GM18502 (cell line): Measurements from ENCODE around the gene CST1.
"Not testable (repeated sequence)": the region's sequence is repeated elsewhere in the genome, so short reads cannot be mapped to it uniquely, and the experiment has no call there.

Source experiments
- ATAC-seq: cut with Tn5 transposase; IDR thresholded peaks from one replicate; pipeline ENCODE4 v1.9.1; 2021; ENCODE audit warnings: mild to moderate bottlenecking; ENCODE audit not compliant: unreplicated experiment, poor library complexity

Gene CST1, protein sequence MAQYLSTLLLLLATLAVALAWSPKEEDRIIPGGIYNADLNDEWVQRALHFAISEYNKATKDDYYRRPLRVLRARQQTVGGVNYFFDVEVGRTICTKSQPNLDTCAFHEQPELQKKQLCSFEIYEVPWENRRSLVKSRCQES

GRCh38 chr20:23750786-23751185 lies at the start of gene CST1:
TSS of gene CST1 (minus strand) at chr20:23750935. CDS start at chr20:23750866, 69 bp downstream.
- ATAC-seq, result not testable (repeated sequence)

GRCh38 chr20:23799216-23799847 lies 48.6 kb upstream of the CST1 start:
- peak; percentile 87 for ATAC-seq

DNA sequence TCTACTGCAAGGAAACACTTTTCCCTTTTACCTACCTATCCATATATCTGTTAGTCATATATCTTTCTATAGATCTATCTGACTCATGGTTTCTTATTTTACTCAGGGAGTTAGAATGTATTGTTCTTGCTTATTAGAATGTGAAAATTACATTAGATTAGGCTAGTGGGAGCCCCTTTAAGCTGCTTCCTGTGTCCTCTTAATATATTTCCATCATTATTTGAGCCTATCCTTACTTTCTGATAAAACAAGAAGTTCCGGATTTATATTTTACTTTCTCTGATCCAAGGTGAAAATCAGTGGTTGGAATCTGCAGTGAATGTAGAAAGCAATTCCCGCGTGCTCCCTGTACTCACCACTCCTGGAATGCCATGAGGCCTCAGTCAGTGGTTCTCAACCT lies 44.8 kb upstream of the CST1 start:
- ATAC-seq, result no peak

DNA sequence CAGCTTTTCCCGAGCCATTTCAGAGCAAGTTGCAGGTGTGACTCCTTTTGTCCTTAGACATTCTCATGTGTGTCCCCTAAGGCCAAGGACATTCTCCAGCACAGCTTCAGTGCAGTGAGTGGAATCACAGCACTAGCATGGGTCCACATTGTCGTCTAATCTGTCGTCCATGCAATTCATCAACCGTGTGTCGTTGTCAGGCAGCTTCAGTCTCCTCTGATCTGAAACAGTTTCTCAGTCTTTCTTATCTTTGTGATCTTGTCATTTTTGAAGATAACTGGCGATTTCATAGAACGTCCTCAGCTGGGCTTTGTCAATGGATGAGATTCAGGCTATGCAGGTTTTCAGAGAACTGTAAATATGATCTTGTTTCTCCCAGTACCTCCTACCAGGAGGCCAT lies 44.1 kb upstream of the CST1 start:
- ATAC-seq, result no peak

- ATAC-seq, result no peak
Observed at GRCh38 chr20:23794065-23794464, 43.3 kb upstream of the CST1 start.

GRCh38 chr20:23783447-23783846 lies 32.7 kb upstream of the CST1 start:
- no peak for ATAC-seq

GRCh38 chr20:23782366-23782983 lies 31.7 kb upstream of the CST1 start:
- ATAC-seq, result no peak

DNA sequence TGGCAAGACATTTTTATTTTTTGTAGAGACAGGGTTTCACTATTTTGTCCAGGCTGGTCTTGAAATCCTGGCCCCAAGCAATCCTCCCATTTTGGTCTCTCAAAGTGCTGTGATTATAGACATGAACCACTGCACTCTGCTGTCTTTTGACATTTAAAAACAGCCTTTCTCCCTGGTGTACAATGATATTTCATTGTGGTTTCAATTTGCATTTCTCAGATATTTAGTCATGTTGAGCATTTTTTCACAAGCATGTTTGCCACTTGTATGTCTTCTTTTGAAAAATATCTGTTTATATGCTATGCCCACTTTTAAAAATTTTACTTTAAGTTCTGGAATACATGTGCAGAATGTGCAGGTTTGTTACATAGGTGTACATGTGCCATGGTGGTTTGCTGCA lies 27.9 kb upstream of the CST1 start:
- not testable (repeated sequence) for ATAC-seq

- not testable (repeated sequence) for ATAC-seq
Observed at GRCh38 chr20:23777380-23777779, 26.6 kb upstream of the CST1 start.

GRCh38 chr20:23776067-23776771 lies 25.5 kb upstream of the CST1 start:
- ATAC-seq, result no peak

GRCh38 chr20:23774081-23774480 lies 23.3 kb upstream of the CST1 start:
- no peak for ATAC-seq

GRCh38 chr20:23773579-23773978 lies 22.8 kb upstream of the CST1 start:
- no peak for ATAC-seq

DNA sequence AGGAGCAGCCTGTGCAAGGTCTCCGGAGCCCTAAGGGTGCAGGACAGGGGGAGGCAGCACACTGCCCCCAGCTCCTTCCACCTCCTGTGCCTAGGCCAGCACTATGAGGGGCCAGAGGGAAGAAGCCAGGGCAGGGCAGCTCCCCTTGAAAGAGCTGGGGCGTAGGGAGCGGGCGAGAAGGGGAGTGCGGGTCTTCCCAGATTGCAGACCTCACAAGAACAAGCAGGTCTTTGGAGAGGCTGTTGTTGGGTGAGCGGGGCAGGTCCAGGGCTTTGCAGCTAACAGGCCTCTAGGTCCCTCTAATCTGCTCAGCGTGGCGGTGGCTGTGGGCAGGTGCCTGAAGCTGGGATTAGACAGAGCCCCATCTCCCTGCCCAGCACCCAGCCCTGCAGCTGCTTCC lies 22.4 kb upstream of the CST1 start:
- ATAC-seq, result no peak

- no peak for ATAC-seq
Observed at GRCh38 chr20:23772074-23772473, 21.3 kb upstream of the CST1 start.

DNA sequence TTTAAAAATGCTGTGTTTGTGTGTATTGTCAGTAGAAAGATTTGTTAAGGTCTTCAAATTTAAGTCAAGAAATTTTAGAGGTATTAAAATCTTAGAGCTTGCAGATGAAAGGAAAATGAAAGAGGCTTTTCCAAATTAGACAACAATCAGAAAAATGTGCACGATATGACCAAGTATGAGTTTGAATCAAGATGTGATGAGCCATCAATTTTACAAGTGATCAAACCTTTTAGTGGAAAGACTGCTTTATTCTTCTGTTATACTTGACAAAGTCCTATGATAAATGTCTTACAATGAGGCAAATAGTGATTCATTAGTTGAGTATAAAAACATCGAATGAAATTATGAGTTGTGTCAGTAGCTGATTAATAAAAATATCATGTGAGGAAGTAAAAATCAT lies 19.6 kb upstream of the CST1 start:
- ATAC-seq, result no peak

GRCh38 chr20:23768520-23768919 lies 17.8 kb upstream of the CST1 start:
- ATAC-seq, result not testable (repeated sequence)

DNA sequence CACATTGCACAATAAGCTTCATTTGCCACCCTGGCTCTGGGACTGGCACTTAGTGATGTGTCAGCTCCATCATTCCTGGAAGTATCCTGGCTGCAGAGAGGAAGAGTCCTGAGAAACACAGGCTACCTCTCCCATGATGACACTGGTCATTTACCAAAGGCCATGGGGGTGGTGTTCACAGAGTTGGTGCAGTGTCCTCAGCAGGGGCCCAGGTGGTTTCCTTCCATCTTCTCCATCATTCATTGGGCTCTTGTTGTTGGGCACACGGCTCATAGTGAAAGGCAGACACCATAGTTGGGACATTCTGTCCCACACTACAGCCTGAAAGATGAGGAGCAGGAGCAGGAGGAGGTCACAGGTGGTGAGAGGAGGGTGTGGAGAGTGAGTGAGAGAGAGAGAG lies 15.8 kb upstream of the CST1 start:
- no peak for ATAC-seq

DNA sequence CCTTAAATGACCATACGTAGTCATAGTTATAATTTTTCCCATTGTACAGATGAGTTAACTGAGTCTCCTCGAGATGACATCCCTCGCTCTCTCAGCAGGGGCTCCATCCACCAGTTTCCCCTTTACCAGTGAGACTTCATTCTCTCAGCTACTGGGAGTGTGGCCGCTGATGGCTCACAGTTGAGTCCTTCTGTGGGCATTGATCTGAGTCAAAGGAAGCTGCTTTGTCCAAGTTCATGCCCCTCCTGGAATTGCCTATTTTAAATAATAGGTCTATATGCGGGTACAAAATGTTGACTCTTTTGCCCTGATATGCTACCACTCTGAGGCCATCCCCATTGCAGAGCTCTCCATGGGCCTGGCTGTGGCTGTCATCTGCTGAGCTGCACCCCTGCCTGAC lies 14.8 kb upstream of the CST1 start:
- no peak for ATAC-seq

DNA sequence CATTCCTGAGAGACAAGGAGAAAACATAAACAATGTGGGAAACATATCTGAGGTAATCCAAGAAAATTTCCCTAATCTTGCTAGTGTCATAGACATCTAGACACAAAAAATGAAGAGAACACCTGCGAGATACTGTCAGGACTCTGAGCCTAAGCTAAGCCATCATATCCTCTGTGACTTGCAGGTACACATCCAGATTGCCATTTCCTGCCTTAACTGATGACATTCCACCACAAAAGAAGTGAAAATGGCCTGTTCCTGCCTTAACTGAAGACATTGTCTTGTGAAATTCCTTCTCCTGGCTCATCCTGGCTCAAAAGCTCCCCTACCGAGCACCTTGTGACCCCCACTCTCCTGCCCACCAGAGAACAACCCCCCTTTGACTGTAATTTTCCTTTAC lies 13.9 kb upstream of the CST1 start:
- not testable (repeated sequence) for ATAC-seq

- no peak for ATAC-seq
Observed at GRCh38 chr20:23763345-23763744, 12.6 kb upstream of the CST1 start.

DNA sequence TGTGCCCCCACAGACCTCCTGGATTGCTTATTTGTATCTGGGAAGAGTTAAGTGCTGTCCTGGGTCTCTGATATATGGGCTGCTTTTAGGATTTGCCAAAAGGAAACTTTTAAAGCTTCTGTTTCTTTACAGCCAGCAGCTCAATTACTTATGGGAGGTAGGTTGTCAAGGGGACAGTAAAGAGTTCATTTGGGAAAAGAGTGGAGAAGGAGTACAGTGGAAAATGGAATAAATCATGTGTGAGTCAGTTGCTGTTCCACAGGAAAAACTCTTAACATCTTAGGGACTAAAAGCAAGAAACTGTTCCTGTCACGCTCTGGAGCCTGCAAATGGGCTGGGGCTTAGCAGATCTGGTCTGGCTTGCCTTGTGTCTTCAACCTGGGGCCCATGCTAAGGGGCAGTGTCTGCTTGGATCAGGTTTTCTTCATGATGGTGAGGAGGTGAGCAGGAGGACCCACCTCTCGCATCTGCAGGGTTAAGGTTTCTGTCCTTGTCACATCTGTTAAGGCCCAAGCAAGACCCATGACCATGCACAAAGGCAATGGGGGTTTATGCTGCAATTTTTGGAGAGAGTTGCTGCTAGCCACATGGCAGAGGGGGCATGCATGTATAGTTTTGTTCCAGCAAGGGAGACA lies 8.7 kb upstream of the CST1 start:
- ATAC-seq, result no peak
